ENCODE data around the gene PRKAR1B.

DNA sequence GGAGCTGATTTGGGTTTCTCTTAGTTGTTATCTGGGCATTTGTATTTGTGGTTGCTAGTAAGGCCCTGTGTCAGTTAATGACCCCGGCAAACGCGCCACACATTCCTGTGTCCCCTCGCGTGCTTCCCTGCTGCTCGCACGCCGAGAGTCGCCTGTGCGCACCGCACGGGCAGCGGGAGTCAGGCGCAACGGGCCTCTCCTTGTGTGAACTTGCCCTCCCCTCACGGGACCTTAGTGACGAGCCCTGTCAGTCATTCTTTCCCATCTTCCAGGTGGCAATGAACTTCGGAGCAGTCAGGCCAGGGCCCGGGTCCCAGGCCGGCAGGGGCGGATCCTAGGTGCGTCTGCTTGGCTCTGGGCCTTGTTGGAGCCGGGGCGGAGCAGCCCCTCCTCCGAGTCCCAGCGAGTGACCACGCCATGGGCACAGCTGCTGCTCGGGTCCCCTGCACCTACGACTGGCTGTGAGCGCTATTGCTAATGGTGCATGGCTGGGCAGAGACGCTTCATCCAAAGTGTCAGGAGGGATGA, 12.4 kb upstream of the PRKAR1B start:
- TF ChIP-seq MAX (IDR thresholded peaks at IDR 0.05) (no peak), TAF1 (IDR thresholded peaks at IDR 0.05; ENCODE audit: low read depth) (no peak), CEBPB (IDR thresholded peaks at IDR 0.05) (no peak), EGR1 (IDR thresholded peaks at IDR 0.05) (no peak), FOXM1 (IDR thresholded peaks at IDR 0.05; ENCODE audit: borderline replicate concordance, low read depth) (no peak), CREB1 (IDR thresholded peaks at IDR 0.05; ENCODE audit: low read depth) (no peak), ZBTB7A (IDR thresholded peaks at IDR 0.05; ENCODE audit: low read depth) (no peak), NFIC (IDR thresholded peaks at IDR 0.05) (no peak), RAD21 (IDR thresholded peaks at IDR 0.05; ENCODE audit: low read depth) (no peak), TCF12 (IDR thresholded peaks at IDR 0.05; ENCODE audit: low read depth) (no peak), YY1 (IDR thresholded peaks at IDR 0.05; ENCODE audit: low read depth) (no peak), EP300 (IDR thresholded peaks at IDR 0.05; ENCODE audit: borderline replicate concordance) (no peak)
- TF ChIP-seq, protein P1, sequence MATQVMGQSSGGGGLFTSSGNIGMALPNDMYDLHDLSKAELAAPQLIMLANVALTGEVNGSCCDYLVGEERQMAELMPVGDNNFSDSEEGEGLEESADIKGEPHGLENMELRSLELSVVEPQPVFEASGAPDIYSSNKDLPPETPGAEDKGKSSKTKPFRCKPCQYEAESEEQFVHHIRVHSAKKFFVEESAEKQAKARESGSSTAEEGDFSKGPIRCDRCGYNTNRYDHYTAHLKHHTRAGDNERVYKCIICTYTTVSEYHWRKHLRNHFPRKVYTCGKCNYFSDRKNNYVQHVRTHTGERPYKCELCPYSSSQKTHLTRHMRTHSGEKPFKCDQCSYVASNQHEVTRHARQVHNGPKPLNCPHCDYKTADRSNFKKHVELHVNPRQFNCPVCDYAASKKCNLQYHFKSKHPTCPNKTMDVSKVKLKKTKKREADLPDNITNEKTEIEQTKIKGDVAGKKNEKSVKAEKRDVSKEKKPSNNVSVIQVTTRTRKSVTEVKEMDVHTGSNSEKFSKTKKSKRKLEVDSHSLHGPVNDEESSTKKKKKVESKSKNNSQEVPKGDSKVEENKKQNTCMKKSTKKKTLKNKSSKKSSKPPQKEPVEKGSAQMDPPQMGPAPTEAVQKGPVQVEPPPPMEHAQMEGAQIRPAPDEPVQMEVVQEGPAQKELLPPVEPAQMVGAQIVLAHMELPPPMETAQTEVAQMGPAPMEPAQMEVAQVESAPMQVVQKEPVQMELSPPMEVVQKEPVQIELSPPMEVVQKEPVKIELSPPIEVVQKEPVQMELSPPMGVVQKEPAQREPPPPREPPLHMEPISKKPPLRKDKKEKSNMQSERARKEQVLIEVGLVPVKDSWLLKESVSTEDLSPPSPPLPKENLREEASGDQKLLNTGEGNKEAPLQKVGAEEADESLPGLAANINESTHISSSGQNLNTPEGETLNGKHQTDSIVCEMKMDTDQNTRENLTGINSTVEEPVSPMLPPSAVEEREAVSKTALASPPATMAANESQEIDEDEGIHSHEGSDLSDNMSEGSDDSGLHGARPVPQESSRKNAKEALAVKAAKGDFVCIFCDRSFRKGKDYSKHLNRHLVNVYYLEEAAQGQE (IDR thresholded peaks at IDR 0.05; ENCODE audit: low read depth), result no peak
- TF ChIP-seq, protein P2, sequence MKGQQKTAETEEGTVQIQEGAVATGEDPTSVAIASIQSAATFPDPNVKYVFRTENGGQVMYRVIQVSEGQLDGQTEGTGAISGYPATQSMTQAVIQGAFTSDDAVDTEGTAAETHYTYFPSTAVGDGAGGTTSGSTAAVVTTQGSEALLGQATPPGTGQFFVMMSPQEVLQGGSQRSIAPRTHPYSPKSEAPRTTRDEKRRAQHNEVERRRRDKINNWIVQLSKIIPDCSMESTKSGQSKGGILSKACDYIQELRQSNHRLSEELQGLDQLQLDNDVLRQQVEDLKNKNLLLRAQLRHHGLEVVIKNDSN (IDR thresholded peaks at IDR 0.05), result no peak
